Esophagus muscularis mucosa (tissue), 4 donors: ENCODE results near the gene TRAPPC2L.

Experiments
- EP300 ChIP-seq: sonication (generic); formaldehyde crosslinking; IDR thresholded peaks from one replicate; pipeline ENCODE4 v1.6.1; 2017; ENCODE audit warnings: antibody characterized with exemption
- POLR2A ChIP-seq: fragments of 450-650 bp; IDR thresholded peaks from one replicate; pipeline ENCODE4 v1.6.1; 2017; ENCODE audit warnings: antibody characterized with exemption, moderate library complexity, mild to moderate bottlenecking, low read depth
- POLR2AphosphoS5 ChIP-seq, 2 donors: sonication (generic); formaldehyde crosslinking; IDR thresholded peaks; one replicate each; pipeline ENCODE4 v1.6.1; 2017; ENCODE audit warnings: antibody characterized with exemption in 2 of 2
- TF ChIP-seq, protein P1 (sequence below), 3 experiments: fragments of 200-600 bp in 2 of 3; fragments of 450-650 bp in 1 of 3; sonication (generic) in 2 of 3; IDR thresholded peaks; one replicate each; pipeline ENCODE4 v1.5.1; 2017 to 2019; ENCODE audit warnings: antibody characterized with exemption in 3 of 3, mild to moderate bottlenecking in 2 of 3, moderate library complexity in 1 of 3

DNA sequence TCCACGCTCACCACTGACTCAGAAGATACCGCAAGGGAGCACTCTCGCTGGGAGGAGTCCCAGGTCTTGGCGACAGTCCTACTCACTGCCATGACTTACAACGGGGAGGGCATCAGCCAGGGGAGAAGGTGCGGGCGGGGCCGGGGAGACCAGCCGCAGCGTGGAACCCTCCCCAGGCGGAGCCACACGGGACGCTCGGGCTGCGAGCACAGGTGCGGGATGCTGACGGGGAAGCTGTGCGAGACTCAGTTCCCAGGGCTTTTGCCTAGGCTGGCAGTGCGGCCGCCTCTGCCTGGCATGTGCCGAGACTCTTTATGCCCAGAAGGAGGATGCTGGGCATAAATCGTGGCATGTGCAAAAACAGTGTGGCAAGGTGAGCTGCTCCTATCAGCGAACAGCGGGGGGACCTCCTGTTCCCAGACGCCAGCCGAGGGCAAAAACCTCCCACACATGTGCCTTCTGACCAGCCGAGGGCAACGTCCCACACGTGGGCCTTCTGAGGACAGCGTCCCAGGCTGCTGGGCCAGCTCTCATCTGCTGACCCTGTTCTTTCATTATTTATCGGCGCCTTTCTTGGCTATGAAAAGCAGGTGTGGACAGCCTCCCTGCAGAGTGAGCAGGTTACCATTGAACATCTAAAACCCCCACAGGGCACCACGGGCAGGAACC lies 6.3 kb upstream of the TRAPPC2L start:
- TF ChIP-seq POLR2AphosphoS5 (IDR thresholded peaks at IDR 0.05) (no peak), POLR2A (no peak), EP300 (no peak)
- TF ChIP-seq, protein P1, sequence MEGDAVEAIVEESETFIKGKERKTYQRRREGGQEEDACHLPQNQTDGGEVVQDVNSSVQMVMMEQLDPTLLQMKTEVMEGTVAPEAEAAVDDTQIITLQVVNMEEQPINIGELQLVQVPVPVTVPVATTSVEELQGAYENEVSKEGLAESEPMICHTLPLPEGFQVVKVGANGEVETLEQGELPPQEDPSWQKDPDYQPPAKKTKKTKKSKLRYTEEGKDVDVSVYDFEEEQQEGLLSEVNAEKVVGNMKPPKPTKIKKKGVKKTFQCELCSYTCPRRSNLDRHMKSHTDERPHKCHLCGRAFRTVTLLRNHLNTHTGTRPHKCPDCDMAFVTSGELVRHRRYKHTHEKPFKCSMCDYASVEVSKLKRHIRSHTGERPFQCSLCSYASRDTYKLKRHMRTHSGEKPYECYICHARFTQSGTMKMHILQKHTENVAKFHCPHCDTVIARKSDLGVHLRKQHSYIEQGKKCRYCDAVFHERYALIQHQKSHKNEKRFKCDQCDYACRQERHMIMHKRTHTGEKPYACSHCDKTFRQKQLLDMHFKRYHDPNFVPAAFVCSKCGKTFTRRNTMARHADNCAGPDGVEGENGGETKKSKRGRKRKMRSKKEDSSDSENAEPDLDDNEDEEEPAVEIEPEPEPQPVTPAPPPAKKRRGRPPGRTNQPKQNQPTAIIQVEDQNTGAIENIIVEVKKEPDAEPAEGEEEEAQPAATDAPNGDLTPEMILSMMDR (IDR thresholded peaks at IDR 0.05): no peak
